GM19452 (cell line): ENCODE data around the gene POLR3C.
"Not testable (repeated sequence)": the region's sequence is repeated elsewhere in the genome, so short reads cannot be mapped to it uniquely, and the experiment has no call there.

Experiments
- ATAC-seq: cut with Tn5 transposase; IDR thresholded peaks from one replicate; pipeline ENCODE4 v1.9.1; 2021; ENCODE audit not compliant: unreplicated experiment

The POLR3C gene, protein sequence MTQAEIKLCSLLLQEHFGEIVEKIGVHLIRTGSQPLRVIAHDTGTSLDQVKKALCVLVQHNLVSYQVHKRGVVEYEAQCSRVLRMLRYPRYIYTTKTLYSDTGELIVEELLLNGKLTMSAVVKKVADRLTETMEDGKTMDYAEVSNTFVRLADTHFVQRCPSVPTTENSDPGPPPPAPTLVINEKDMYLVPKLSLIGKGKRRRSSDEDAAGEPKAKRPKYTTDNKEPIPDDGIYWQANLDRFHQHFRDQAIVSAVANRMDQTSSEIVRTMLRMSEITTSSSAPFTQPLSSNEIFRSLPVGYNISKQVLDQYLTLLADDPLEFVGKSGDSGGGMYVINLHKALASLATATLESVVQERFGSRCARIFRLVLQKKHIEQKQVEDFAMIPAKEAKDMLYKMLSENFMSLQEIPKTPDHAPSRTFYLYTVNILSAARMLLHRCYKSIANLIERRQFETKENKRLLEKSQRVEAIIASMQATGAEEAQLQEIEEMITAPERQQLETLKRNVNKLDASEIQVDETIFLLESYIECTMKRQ

DNA sequence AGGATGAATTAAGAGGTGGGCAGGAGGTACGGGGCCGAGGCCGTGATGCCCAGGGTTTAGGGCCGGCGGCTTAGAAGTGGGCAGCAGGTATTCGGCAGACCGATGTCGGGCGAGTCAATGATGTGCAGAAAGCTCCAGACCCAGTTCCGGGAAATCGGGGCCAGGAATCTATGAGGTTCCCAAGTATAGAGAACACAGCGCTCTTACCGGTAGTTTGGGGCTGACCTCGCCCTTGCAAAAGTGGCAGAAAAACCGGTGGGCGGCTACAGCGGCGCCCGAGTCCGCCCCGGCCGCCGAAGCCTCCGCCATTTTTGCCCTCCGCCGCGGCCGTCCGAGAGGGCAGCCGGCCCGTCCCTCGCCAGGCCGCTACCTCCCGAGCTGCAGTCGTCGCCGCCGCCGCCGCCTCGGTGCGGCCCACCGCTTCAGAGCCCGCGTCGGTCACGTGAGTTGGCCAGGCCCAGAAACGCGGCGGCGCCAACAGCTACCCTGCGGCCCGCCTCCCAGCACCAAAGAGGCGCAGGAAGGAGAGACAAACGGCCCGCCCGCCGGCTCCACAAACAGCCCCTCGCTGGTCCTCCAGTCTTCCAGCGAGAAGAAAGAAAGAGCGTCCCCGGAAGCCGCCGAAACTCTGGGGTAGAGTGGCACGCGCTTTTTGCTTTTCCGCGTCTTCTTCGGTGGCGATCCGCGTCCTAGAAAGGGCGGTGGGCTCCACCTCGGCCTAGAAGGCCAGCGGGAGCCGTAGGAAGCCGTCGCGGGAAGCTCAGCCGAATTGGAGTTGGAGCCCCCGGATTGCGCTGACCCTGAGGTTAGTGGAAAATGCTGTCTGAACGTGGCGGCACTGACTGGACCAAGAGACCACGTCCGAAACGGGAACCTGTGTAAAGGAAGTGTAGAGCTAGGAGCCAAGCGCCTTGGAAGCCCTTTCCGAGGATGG is at the start of gene POLR3C, which contains the start of gene RNF115:
TSS of gene POLR3C (plus strand) at position 636 of the 934 bp plus-strand sequence. CDS start 1,577 bp downstream, outside the sequence.
TSS of gene RNF115 (minus strand) at position 531 of the 934 bp plus-strand sequence. CDS start at position 309, 222 bp downstream.
- ATAC-seq = peak; percentile 83

DNA sequence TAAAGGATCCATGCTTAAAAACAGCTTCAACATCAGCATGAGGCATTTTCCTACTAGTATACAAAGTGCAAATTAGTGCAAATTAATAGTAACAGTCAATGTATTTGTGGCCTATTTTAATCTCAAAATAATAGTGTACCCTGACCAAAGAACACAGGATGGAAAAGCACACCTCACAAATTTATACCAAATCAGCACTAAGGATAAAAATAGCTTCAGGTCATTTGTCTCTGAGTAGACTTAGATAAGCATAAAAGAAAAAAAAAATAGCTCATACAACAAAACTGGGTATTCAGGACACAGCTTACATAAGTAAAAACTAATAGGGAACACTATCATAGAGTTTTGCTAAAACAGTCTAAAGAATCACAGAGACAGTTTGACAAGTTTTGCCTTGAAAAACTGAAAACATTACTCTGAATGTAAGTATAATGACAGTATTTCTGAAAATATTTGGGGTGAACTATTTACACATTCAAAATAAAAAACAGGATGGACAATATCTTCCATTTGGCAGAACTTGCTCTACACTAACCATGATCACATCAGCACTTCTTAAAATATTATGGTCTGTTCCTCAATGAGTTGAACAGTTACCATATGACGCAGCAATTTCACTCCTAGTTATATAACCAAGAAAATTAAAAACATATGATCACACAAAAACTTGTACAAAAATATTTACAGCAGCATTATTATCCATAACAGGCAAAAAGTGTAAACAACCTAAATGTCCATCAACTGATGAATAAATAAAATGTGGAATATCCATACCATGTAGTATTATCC is 46.4 kb upstream of the POLR3C start:
- no peak for ATAC-seq

DNA sequence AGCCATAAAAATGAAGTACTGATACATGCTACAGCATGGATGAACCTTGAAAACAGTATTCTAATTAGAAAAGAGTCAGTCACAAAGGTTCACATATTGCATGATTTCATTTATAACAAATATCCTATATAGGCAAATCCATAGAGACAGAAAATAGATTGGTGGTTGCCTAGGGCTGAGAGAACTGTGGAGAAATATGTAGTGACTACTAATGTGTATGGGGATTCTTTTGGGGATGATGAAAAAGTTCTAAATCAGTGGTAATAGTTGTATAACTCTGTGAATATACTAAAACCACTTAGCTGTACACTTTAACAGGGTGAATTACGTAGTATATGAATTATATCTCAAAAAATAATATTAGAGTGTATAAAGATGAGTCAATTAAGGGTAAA is 45.9 kb upstream of the POLR3C start:
- no peak for ATAC-seq

DNA sequence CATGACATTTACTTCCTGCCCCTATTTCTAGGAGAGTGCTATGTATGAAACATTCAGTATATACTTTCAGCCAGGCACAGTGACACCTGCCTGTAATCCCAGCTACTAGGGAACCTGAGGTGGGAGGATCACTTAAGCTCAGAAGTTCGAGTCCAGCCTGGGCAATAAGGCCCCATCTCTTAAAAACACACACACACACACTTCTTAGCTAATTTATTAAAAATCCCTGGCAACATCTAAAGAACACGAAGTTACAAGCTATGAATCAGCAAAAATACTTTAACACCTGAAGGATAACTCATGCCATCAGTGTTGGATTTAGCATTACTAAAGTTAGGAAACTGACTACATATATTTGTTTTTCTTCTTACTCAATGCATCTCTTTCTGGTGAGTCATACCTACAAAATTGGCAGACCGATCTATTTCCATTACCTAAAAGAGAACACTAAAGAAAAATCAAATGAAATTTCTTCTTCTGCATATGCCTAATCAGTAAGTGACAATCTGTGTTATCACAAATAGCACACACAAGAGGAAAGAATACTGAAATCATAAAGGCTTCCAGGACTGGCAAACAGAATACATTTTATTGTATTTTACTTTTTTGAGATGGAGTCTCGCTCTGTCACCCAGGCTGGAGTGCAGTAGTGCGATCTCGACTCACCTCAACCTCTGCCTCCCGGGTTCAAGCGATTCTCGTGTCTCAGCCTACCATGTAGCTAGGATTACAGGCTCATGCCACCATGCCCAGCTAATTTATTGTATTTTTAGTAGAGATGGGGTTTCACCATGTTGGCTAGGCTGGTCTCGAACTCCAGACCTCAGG is 41.5 kb upstream of the POLR3C start:
- no peak for ATAC-seq

DNA sequence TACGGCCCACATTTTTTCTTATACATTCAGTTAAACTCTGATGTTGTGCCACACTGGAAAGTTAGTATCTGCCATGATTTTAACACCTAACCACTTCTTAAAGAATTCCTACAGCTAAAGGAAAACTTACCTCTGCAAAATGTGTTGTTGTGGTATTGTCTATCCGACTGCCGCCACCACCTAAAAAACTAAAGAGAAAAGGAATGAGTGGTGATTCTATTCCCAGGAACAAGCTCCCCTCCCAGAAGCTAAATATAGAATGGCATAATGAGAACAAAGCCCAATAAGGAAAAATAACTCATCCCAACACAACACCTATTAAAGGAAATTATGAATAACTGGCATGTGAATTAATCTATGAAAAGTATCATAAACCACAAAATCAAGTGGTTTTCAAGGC is 39.6 kb upstream of the POLR3C start:
- no peak for ATAC-seq

DNA sequence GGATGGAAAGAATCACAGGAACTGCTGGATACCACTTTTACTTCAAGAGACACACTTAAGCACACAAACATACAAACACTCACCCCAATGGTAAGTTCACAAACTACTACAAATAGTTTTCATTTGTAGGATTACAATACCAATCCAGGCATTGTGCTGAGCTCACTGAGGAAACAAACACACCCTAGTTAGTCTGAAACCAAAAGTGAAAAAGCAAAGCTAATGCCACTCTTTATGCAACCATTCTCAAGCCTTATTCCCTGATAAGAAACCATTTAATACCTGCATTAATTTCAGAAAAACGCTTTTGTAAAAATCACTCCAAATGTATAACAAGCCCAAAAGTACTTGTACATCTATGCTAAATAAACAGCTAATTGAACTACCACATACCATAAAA is 38.5 kb upstream of the POLR3C start:
- ATAC-seq = no peak

DNA sequence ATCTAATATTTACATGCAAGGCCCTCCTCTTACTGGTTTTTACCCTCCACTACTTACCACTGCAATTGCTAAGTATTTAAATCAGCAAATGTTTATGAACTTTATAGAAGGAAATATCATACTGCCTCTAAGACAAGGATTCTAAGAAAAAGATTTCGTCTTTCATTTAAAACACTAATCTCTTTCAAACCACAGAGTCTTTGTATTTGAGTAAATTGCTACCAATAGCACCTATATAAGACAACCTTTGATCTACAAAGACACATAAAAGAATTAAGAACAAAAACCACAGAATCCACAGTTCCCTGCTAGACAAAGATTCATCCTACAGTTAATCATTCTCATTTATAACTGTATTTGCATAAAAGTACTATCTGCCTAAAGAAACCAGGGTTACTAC is 37.7 kb upstream of the POLR3C start:
- ATAC-seq = no peak

DNA sequence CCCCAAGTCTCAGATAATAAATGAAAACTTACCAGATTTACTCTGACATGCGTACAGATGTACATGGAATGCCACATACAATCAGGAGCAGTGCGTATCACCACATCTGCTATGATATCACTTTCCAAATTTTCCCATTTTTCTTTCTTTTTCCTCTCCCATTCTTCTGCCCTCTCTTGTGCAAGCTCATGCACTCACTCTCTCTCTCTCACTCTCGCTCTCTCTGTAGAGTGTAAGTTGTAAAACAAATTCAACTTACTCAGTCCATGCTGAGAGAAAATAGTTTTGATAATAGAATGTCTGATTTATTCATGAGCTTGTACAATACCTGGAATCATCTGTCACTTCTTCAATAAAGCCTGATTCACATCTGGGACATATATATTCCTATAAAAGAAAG is 35.4 kb upstream of the POLR3C start:
- ATAC-seq = no peak

DNA sequence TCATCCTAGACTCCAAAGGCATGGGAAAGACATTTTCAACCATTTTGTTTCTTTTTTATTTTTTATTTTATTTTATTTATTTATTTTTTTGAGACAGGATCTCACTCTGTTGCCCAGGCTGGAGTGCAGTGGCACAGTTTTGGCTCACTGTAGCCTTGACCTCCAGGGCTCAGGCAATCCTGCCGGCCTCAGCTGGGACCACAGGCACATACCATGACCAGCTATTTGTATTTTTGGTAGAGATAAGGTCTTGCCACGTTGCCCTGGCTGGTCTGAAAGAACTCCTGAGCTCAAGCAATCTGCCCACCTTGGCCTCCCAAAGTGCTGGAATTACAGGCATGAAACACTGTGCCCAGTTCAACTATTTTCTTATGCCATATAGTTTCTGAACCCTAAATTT is 32.1 kb upstream of the POLR3C start:
- not testable (repeated sequence) for ATAC-seq

DNA sequence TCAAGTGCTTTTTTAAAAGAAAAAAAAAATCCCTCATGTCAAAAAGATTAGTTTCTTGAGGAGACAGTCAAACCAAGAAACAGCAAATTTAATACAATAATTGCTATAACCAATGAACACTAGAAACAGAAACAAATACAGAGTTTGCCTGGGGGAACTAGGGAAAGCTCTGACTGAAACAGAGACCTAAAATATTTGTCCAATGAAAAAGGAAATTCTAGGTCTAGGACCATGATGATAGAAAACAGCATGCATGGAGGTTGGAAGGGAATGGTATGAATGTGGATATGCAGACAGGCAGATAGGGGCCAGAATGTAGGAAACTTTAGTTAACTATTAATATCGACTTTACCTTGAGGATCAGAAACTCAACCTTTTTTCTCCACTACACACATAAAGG is 31.5 kb upstream of the POLR3C start:
- ATAC-seq = no peak

DNA sequence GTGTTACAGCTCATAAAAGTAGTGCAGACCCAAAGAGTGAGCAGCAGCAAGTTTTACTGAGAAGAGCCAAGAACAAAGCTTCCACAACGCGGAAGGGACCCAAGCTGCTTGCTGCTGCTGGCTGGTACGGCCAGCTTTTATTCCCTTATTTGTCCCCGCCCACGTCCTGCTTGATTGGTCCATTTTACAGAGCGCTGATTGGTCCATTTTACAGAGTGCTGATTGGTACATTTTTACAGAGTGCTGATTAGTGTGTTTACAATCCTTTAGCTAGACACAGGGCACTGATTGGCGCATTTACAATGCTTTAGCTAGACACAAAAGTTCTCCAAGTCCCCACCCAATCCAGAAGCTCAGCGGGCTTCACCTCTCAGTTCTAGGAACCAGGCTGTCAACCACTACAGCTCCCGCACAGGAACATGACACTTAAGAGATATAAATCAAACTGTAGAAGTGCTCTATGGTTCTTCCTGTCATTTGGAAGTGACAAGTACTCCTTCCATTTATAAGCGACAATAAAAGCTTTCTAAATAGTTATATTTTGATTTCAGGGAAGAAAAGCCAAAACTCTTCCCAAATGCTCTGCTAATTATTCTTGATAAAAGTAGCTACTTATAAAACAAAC is 28.6 kb upstream of the POLR3C start:
- no peak for ATAC-seq

DNA sequence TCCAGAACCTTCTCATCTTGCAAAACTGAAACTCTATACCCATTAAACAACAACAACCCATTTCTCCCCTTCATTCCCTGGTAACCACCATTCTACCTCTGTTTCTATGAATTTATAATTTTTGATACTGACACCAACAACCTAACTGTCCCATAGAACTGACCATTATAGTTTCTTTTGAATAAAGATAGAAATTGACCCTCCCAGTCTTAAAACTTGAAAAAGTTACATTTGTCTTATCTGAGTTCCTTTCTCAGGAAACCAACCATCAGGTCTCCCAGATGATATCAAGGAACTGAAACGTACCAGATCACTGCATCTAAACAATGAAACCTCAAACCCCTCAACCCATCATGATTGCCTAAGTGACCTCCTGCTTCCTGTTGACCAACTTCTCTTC is 27.2 kb upstream of the POLR3C start:
- no peak for ATAC-seq

DNA sequence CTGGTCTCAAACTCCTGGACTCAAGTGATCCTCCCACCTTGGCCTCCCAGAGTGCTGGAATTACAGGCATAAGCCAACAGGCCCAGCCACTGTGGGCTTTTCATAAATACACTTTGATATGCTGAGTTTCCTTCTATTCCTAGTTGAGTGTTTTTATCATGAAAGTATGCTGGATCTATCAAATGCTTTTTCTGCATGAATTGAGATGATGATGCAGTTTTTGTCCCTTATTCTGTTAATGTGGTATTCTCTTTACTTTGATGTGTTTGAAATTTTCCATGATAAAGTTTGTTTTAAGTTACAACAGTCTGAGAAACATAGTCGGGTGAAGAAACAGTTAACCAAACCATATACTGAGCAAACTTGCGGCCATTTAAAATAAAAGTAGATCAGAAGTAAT is 24.2 kb upstream of the POLR3C start:
- no peak for ATAC-seq

DNA sequence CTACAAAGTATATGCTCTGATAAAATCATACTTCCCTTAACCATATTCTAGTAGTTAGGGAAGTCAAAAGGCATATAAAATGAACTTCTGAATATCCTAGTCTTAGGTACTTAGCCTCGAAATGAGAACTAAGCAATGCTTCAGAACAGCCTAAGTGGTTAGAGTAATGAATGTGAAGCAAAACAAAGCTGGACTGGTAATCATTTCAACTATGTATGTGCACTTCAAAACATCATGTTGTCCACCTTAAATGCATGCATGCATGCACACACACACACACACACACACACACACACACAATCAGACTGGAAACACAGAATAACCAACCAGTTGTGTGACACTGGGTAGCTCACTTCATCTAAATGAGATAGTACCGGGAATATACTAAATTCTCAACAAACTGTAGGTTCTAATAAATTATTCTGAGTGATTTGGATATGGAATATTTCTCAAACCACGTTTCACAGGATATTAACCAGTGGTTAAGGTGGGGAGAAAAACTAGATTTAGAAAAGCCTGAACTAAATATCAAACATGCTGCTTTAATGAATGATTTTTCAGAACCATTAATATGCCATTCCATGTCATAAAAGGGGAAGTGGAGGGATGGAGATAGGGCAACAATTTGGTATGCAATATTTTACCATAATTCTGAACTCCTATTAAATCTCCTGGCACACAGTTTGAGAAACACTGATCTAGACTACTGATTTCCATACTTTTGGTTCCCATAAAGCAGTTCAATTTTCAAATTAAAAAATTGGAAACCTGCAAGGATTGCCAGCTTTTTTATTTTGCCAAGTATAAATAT is 19.6 kb upstream of the POLR3C start:
- ATAC-seq = no peak

DNA sequence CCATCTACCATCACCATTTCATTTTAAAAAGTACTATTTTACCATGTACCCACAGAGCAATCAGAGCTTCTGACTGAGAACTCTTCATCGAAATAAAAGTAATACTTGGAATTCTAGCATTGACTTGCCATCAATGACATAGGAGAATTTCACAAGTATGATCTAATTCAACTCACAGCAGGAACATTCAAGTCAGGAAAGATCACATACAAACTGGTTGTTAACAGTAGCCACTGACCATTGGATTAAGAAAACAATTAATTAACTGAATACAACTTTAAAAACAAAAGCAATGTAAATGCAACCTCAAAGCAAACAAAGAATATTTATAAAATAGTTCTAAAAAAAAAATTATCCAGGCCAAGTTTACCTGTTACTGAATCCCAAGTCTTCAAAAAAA is 18.9 kb upstream of the POLR3C start:
- no peak for ATAC-seq

DNA sequence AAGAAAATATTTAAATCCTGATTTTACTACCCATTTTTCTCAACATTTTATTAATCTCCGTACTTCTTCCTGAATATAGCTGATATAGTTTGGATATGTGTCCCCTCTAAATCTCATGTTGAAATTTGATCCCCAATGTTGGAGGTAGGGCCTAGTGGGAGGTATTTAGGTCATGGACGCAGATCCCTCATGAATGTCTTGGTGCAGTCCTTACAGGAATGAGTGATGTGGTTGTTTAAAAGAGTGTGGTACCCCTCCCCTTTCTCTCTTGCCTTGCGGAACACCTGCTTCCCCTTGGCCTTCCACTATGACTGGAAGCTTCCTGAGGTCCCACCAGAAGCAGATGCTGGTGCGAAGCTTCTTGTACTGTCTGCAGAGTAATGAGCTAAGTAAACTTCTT is 17.6 kb upstream of the POLR3C start:
- ATAC-seq = no peak

DNA sequence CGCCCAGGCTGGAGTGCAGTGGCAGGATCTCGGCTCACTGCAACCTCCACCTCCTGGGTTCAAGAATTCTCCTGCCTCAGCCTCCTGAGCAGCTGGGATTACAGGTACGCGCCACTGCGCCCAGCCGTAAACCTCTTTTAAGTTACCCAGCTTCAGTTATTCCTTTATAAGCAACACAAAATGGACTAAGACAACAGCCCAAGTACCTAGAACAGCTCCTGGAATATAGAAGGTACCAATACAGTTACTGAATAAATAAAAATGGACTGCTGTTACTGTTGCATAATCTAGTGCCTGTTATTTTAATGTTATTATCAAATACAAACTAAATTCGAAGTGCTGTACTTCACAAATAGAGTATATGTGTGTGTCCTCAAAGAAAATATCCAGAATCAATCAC is 17.2 kb upstream of the POLR3C start:
- ATAC-seq = no peak

DNA sequence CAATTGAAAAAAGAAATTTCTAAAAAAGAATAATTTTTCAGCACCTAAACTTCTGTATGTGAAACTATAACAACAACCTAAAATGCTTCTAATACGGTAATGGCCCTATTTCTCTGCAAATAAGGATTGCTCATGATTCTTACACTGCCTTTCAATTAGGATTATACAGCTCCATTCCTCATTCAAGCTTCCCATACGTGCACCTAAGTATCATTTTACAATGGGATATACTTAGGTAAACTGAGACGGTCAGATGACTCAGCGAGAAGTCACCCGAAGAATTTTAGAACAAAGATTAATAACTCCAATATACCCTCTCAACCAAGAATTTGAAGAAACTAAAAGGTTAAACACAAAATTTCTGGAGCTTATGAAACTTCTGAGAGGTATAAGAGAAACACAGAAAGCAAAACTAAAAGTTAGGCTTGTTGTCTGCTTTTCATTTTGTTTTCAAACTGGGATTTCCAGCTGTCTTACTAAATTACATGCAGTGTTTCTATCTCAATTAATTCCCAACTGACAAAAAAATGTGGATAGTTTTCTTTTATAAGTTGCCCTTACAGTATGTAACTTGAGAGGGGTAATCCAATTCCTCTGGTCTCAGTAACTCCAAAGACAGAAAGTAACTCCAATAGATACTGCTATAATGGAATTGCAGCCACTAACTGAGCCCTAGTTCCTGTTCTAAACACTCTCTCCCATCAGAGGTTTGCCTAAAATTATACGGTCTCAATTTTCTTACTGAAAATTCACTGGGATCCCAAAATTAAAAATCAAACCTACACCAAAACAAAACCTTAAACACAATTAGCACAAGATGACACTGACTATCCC is 10.8 kb upstream of the POLR3C start:
- ATAC-seq = not testable (repeated sequence)
